H1 (cell line): Measurements from ENCODE around the gene LTBR.

ENCODE experiments used
- EZH2 ChIP-seq: fragments of 200-600 bp; sonication (generic); IDR thresholded peaks from 2 replicates; pipeline ENCODE4 v1.7.1; 2012; ENCODE audit warnings: low read depth, mild to moderate bottlenecking, moderate library complexity, low read length, inconsistent platforms; ENCODE audit not compliant: severe bottlenecking
- POLR2A ChIP-seq, 2 experiments: IDR thresholded peaks; 1 replicate in 1 of 2; 2 replicates in 1 of 2; pipeline ENCODE4 v1.6.1; 2011; ENCODE audit warnings: low read depth in 2 of 2, low read length in 2 of 2, mild to moderate bottlenecking in 2 of 2; ENCODE audit errors: control extremely low read depth in 1 of 2
- POLR2AphosphoS5 ChIP-seq: IDR thresholded peaks from 2 replicates; pipeline ENCODE4 v1.6.1; 2011; ENCODE audit warnings: low read depth, low read length
- POU5F1 ChIP-seq: IDR thresholded peaks from 2 replicates; pipeline ENCODE4 v1.6.1; 2011; ENCODE audit warnings: low read depth, mild to moderate bottlenecking, low read length, moderate library complexity
- RFX5 ChIP-seq: IDR thresholded peaks from 2 replicates; pipeline ENCODE4 v1.6.1; 2011; ENCODE audit warnings: low read depth, low read length, improper control_type of control experiment, borderline replicate concordance
- SIX5 ChIP-seq: IDR thresholded peaks from 2 replicates; pipeline ENCODE4 v1.6.1; 2011; ENCODE audit warnings: mild to moderate bottlenecking, low read depth, low read length
- TEAD4 ChIP-seq: IDR thresholded peaks from 2 replicates; pipeline ENCODE4 v1.6.1; 2012; ENCODE audit warnings: low read depth, low read length, inconsistent platforms, mixed read lengths
- TF ChIP-seq, protein P1 (sequence below), 3 experiments: IDR thresholded peaks; 1 replicate in 2 of 3; 2 replicates in 1 of 3; pipeline versions ENCODE4 v1.5.1 to v1.6.1; 2011; ENCODE audit warnings: low read length in 3 of 3, mild to moderate bottlenecking in 3 of 3, inconsistent platforms in 2 of 3, low read depth in 1 of 3, moderate library complexity in 1 of 3; ENCODE audit not compliant: insufficient read depth in 1 of 3; ENCODE audit errors: control extremely low read depth in 1 of 3

DNA sequence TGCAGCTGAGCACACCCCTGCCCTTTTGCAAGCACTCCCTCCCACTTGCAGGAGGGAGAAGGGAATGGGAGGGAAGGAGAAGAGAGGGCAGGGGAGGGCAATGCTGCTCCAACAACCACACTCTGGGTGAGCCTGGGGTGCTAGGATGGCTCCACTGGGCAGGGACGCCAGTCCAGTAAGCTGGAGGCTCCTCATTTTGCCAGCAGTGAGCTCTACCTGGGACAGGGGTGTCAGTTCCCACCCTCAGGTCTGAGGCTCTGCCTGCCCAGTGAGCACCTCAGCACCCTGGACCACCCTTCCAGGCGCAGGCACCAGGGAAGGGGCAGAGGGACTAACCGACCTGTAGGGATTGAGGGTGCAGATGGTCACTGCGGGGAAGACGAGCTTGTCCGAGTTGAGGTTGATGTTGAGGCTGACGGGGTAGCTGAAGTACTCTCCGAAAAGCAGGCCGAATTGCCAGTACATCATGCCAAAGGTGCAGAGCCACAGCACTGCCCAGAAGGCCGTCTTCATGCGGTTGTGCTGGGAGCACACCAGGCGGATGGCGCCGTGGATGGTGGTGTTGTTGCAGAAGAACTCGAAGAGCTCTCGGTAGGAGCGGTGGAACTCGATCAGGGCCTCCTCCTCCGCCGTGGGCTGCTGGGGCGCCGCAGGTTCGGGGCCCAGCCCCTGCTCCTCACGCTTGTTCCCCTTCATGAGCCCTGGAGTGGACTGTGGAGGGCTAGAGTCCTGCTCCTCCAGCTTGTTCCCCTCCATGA lies 9.8 kb upstream of the LTBR start:
- TF ChIP-seq, protein P1, sequence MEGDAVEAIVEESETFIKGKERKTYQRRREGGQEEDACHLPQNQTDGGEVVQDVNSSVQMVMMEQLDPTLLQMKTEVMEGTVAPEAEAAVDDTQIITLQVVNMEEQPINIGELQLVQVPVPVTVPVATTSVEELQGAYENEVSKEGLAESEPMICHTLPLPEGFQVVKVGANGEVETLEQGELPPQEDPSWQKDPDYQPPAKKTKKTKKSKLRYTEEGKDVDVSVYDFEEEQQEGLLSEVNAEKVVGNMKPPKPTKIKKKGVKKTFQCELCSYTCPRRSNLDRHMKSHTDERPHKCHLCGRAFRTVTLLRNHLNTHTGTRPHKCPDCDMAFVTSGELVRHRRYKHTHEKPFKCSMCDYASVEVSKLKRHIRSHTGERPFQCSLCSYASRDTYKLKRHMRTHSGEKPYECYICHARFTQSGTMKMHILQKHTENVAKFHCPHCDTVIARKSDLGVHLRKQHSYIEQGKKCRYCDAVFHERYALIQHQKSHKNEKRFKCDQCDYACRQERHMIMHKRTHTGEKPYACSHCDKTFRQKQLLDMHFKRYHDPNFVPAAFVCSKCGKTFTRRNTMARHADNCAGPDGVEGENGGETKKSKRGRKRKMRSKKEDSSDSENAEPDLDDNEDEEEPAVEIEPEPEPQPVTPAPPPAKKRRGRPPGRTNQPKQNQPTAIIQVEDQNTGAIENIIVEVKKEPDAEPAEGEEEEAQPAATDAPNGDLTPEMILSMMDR (IDR thresholded peaks at IDR 0.05; ENCODE audit: control extremely low read depth in 1 of 3, insufficient read depth in 1 of 3, low read depth in 1 of 3, low read length in 3 of 3), result no peak
- TF ChIP-seq TEAD4 (no peak), POU5F1 (no peak), RFX5 (no peak), POLR2AphosphoS5 (peak; percentile 14; the same call in 1 of the 2 replicates), SIX5 (no peak), POLR2A (IDR thresholded peaks at IDR 0.05; ENCODE audit: control extremely low read depth in 1 of 2, low read depth in 2 of 2, low read length in 2 of 2) (no peak), EZH2 (no peak)
